Astrocyte (in vitro differentiated cells and primary cell): Measurements from ENCODE around the gene PI4KA.
"Not testable (repeated sequence)": the region's sequence is repeated elsewhere in the genome, so short reads cannot be mapped to it uniquely, and the experiment has no call there.

ENCODE experiments used
- CTCF ChIP-seq: IDR thresholded peaks from 2 replicates; pipeline ENCODE4 v1.5.1; 2011; ENCODE audit warnings: low read depth, mild to moderate bottlenecking, inconsistent platforms, low read length, moderate library complexity; ENCODE audit not compliant: insufficient read depth
- EZH2 ChIP-seq: IDR thresholded peaks from 2 replicates; pipeline ENCODE4 v1.6.1; 2012; ENCODE audit warnings: mild to moderate bottlenecking, low read length, inconsistent platforms; ENCODE audit not compliant: insufficient read depth

GRCh38 chr22:20700347-20700746 lies 158.3 kb downstream of the PI4KA start:
- TF ChIP-seq CTCF, EZH2: not testable (repeated sequence)
